Uterus (tissue), 4 donors: ENCODE results near the gene MYO1B. TPM values are rescaled to one million over a fixed set of nuclear protein-coding genes. Genes with fewer than 3 reads are reported as not detected.

Source experiments
- DNase-seq, 2 donors: peaks; one replicate each; pipeline ENCODE4 v3.0.0-alpha.2; 2019 to 2020
- H3K27ac ChIP-seq, 2 donors: fragments of 200-600 bp; sonication (generic); 1 replicate in 1 of 2; 2 replicates in 1 of 2; pipeline ENCODE4 v1.5.1; 2016 to 2018
- H3K27me3 ChIP-seq, 2 donors: fragments of 200-600 bp; sonication (generic); one replicate each; pipeline ENCODE4 v1.5.1; 2018 to 2019; ENCODE audit warnings: control low read depth in 1 of 2
- H3K36me3 ChIP-seq, 2 donors: fragments of 200-600 bp; sonication (generic); one replicate each; pipeline ENCODE4 v1.5.1; 2019; ENCODE audit warnings: control low read depth in 1 of 2
- H3K4me1 ChIP-seq, 2 donors: fragments of 200-600 bp; sonication (generic); one replicate each; pipeline ENCODE4 v1.5.1; 2018 to 2019; ENCODE audit warnings: control low read depth in 1 of 2
- H3K4me3 ChIP-seq, 2 donors: fragments of 200-600 bp; sonication (generic); 1 replicate in 1 of 2; 2 replicates in 1 of 2; pipeline ENCODE4 v1.5.1; 2018 to 2019; ENCODE audit warnings: mild to moderate bottlenecking in 1 of 2
- H3K9me3 ChIP-seq, 2 donors: fragments of 200-600 bp; sonication (generic); one replicate each; pipeline ENCODE4 v1.5.1; 2019; ENCODE audit warnings: control low read depth in 1 of 2
- POLR2A ChIP-seq, 2 donors: fragments of 450-650 bp; IDR thresholded peaks; one replicate each; pipeline ENCODE4 v1.6.1; 2016; ENCODE audit warnings: antibody characterized with exemption in 2 of 2, mild to moderate bottlenecking in 1 of 2, moderate library complexity in 1 of 2
- intact Hi-C: fragments of 100-400 bp; cut with DNase I; formaldehyde crosslinking; loops from one replicate; pipeline ENCODE4 v1.15.1; 2023; ENCODE audit warnings: low total_unique reads
- total RNA-seq, 4 donors: library from RNA; depleted of rRNA in 3 of 4; stranded (reverse); fragments of >200 nt in 3 of 4; gene quantifications; one replicate each; pipeline versions ENCODE4 v1.1.0 to v1.2.4, GENCODE V29; 2014 to 2023
- TF ChIP-seq, protein P1 (sequence below), 4 experiments: fragments of 200-600 bp in 2 of 4; fragments of 450-650 bp in 2 of 4; sonication (generic) in 2 of 4; IDR thresholded peaks; one replicate each; pipeline ENCODE4 v1.5.1; 2016 to 2019; ENCODE audit warnings: antibody characterized with exemption in 4 of 4, mild to moderate bottlenecking in 2 of 4, moderate library complexity in 1 of 4
- donor health status: DM: yes; HTN: yes; CAD: no.

Gene MYO1B
- total RNA-seq, 4 donors from 2014 or later, result 10.3 to 169 (median 29.5) TPM

DNA sequence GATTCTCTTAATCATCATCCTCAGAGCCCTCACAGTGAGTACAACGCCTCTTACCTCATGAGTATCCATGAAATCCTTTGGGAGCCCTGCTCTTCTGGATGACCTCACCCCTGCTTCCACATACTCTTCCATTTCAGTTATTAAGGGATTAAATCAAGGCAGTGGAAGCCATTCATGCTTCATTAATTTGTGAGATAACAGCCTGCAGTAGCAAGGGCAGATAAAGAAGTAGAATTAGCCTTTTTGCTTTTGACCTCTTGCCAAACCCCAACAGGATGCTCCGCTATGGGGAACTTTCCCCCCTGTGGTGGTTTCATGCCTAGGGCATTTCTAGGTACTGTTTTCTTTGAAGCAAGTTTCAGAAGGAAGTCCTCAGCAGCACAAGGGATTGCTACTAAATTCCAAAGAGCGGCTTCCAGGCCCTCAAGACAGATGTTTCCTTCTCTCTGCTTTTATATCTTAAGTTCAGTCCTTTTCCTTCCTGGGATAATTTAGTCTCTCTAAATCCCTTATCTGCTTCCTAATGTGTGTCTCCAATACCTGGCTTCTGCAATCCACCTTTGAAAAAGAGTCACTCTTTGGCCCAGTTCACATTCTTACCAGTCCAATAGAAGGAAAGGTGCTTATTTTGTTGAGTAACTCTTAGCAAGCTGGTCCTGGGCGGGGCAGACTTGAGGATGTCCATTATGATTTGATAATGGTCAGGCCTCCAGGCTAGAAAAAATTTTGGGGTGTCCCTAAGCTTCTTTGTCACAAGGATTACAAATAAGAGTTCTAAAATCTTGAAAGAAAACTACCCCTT lies 76.9 kb downstream of the MYO1B start:
- Histone ChIP-seq H3K27me3 (no peaks in the 10 kb centered on the region), H3K4me1 (no peaks in the 10 kb centered on the region), H3K27ac (no peak overlapping the region), H3K9me3 (no peaks in the 10 kb centered on the region), H3K4me3 (no peak overlapping the region), H3K36me3 (no peaks in the 10 kb centered on the region)
- TF ChIP-seq, protein P1, sequence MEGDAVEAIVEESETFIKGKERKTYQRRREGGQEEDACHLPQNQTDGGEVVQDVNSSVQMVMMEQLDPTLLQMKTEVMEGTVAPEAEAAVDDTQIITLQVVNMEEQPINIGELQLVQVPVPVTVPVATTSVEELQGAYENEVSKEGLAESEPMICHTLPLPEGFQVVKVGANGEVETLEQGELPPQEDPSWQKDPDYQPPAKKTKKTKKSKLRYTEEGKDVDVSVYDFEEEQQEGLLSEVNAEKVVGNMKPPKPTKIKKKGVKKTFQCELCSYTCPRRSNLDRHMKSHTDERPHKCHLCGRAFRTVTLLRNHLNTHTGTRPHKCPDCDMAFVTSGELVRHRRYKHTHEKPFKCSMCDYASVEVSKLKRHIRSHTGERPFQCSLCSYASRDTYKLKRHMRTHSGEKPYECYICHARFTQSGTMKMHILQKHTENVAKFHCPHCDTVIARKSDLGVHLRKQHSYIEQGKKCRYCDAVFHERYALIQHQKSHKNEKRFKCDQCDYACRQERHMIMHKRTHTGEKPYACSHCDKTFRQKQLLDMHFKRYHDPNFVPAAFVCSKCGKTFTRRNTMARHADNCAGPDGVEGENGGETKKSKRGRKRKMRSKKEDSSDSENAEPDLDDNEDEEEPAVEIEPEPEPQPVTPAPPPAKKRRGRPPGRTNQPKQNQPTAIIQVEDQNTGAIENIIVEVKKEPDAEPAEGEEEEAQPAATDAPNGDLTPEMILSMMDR (IDR thresholded peaks at IDR 0.05), result no peak
- no peak for TF ChIP-seq POLR2A (IDR thresholded peaks at IDR 0.05)
- no peak for DNase-seq
- intact Hi-C loops, result no loop called here

DNA sequence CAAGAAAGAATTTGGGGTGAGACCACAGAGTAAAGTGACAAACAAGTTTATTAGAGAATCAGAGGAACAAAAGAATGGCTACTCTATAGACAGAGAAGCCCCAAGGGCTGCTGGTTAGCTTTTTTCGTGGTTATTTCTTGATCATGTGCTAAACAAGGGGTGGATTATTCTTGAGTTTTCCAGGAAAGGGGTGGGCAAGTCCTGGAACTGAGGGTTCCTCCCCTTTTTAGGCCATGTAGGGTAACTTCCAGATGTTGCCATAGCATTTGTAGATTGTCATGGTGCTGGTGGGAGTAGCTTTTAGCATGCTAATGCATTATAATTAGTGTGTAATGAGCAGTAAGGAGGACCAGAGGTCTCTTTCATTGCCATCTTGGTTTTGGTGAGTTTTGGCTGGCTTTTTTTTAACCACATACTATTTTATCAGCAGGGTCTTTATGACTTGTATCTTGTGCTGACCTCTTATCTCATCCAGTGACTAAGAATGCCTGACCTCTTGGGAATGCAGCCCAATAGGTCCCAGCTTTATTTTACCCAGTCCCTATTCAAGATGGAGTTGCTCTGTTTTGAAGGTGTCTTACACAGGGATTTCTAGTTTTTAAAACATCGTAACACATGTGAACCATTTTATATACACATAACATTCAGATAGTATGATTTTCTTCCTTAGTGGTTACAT lies 77.8 kb downstream of the MYO1B start:
- no peaks in the 10 kb centered on the region for H3K36me3 ChIP-seq
- H3K4me3 ChIP-seq, result no peak overlapping the region
- intact Hi-C loops, result no loop called here
- TF ChIP-seq, protein P1 (IDR thresholded peaks at IDR 0.05), result no peak
- TF ChIP-seq POLR2A (IDR thresholded peaks at IDR 0.05), result no peak
- H3K9me3 ChIP-seq, result no peaks in the 10 kb centered on the region
- no peaks in the 10 kb centered on the region for H3K27me3 ChIP-seq
- no peak for DNase-seq
- H3K4me1 ChIP-seq, result no peaks in the 10 kb centered on the region
- no peak overlapping the region for H3K27ac ChIP-seq

DNA sequence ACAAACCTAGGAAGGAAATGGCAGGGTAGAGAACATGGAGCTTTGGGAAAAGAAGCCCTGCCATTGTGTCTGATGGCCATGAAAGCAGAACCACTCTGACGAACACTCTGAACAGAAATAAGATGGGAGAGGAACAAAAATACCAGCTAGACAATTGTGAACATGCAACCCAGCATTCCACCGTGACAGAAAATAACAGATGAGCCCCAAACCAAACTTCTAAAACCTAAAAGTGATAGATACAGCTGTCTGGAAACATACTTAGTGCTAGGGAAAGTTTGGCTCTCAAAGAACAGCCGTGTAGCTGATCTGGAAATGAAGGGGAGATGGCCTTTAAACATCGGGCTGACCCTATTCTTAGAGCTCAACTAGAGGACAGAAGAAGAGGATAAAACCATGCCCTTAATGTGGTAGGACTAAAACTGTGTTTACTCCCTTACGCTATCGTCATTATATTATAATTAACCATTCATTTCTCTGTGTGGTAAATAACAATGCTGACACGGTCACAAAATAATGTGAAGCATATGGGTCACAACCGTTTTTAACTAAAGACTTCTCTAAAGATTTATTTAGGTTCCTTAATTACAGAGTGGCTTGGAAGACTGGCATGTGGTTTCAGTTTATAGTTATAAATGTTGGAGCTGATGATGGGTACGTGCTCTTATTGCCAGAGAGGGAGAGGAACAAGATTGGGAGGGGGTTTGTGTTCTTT lies 80.6 kb downstream of the MYO1B start:
- no peak for TF ChIP-seq POLR2A (IDR thresholded peaks at IDR 0.05)
- TF ChIP-seq, protein P1 (IDR thresholded peaks at IDR 0.05), result no peak
- DNase-seq, result no peak
- Histone ChIP-seq H3K27me3 (no peaks in the 10 kb centered on the region), H3K36me3 (no peaks in the 10 kb centered on the region), H3K9me3 (no peaks in the 10 kb centered on the region), H3K4me1 (no peaks in the 10 kb centered on the region), H3K27ac (no peak overlapping the region), H3K4me3 (no peak overlapping the region)
- intact Hi-C loops, result no loop called here

DNA sequence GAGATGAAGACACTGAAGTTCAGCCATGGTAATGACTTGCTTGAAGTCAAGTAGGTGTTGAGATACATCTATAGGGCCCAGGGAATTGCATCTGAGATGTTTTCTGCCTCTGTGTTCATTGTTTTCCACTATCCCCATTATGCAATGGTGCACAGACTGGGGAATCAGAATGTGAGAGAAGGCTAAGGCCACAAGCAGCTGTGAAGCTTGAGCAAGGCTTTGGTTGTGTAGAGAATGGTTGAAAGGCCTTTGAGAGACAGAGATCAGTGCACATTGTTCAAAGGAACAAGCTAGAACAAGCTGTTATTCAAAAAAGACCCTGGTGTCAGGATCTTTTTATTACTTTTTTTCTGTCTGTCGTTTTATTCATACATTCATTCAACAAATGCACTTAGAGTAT lies 82.3 kb downstream of the MYO1B start:
- Histone ChIP-seq H3K9me3 (no peaks in the 10 kb centered on the region), H3K27me3 (no peaks in the 10 kb centered on the region), H3K4me1 (no peaks in the 10 kb centered on the region), H3K36me3 (no peaks in the 10 kb centered on the region), H3K27ac (no peak overlapping the region), H3K4me3 (no peak overlapping the region)
- DNase-seq, result no peak
- no peak for TF ChIP-seq POLR2A (IDR thresholded peaks at IDR 0.05)
- TF ChIP-seq, protein P1 (IDR thresholded peaks at IDR 0.05), result no peak
- intact Hi-C loops, result no loop called here
